HG03103 (cell line): ENCODE measurements around the gene FASN.
"Not testable (repeated sequence)": the region's sequence is repeated elsewhere in the genome, so short reads cannot be mapped to it uniquely, and the experiment has no call there.

Experiments
- ATAC-seq: cut with Tn5 transposase; IDR thresholded peaks from one replicate; pipeline ENCODE4 v1.9.1; 2021; ENCODE audit warnings: low read depth; ENCODE audit not compliant: unreplicated experiment

The FASN gene

GRCh38 chr17:82047914-82048570, 50.0 kb downstream of the FASN start:
- ATAC-seq: no peak

GRCh38 chr17:82047379-82047778, 50.7 kb downstream of the FASN start:
- ATAC-seq: no peak

- no peak for ATAC-seq
These were observed 51.1 kb downstream of the FASN start for GRCh38 chr17:82046903-82047302.

GRCh38 chr17:82045936-82046484, 52.0 kb downstream of the FASN start:
- no peak for ATAC-seq

- no peak for ATAC-seq
These were observed 54.5 kb downstream of the FASN start for GRCh38 chr17:82043507-82043906.

GRCh38 chr17:82042649-82043048, 55.4 kb downstream of the FASN start:
- ATAC-seq: no peak

- no peak for ATAC-seq
These were observed 56.8 kb downstream of the FASN start for GRCh38 chr17:82041144-82041814.

GRCh38 chr17:82039695-82040299, 58.2 kb downstream of the FASN start:
- no peak for ATAC-seq

- not testable (repeated sequence) for ATAC-seq
These were observed 59.1 kb downstream of the FASN start for GRCh38 chr17:82038796-82039409.

GRCh38 chr17:82037889-82038195, 60.2 kb downstream of the FASN start:
- ATAC-seq: no peak

- ATAC-seq: peak; percentile 74
These were observed 60.7 kb downstream of the FASN start, which contains the start of gene DCXR for GRCh38 chr17:82037092-82037888. Gene DCXR (minus strand): TSS chr17:82037697. CDS start chr17:82037682, 15 bp downstream.

GRCh38 chr17:82036634-82037091, 61.4 kb downstream of the FASN start:
- ATAC-seq: peak; percentile 6

GRCh38 chr17:82035956-82036633, 61.9 kb downstream of the FASN start:
- no peak for ATAC-seq

- no peak for ATAC-seq
These were observed 62.5 kb downstream of the FASN start for GRCh38 chr17:82035488-82035887.

- ATAC-seq: no peak
These were observed 63.5 kb downstream of the FASN start for GRCh38 chr17:82034371-82035011.

- ATAC-seq: no peak
These were observed 64.5 kb downstream of the FASN start for GRCh38 chr17:82033359-82034085.

GRCh38 chr17:82031885-82032627, 66.0 kb downstream of the FASN start:
- ATAC-seq: no peak

- no peak for ATAC-seq
These were observed 66.6 kb downstream of the FASN start, which contains the start of gene RAC3 for GRCh38 chr17:82031303-82031884. Gene RAC3 (plus strand): TSS chr17:82031678. CDS start chr17:82031762, 84 bp downstream.
